ENCODE data around the gene CD80. TPM values are rescaled to one million over a fixed set of nuclear protein-coding genes. Genes with fewer than 3 reads are reported as not detected.

The CD80 gene
- total RNA-seq = not detected in 2 replicates

GRCh38 chr3:119559441-119559963, at the start of gene CD80:
Gene CD80, minus strand, starts transcription at chr3:119559614. Its CDS starts 1,886 bp downstream, at chr3:119557728.

GRCh38 chr3:119597548-119598288, 38.3 kb upstream of the CD80 start, which contains the start of gene PLA1A:
Gene PLA1A, plus strand, starts transcription at chr3:119597885. Its CDS starts 29 bp downstream, at chr3:119597914.

GRCh38 chr3:119579366-119580066, 20.1 kb upstream of the CD80 start, which contains the start of gene ADPRH:
Gene ADPRH, plus strand, starts transcription at chr3:119579492. Its CDS starts 2,678 bp downstream, at chr3:119582170.

GRCh38 chr3:119498186-119499011, 61.0 kb downstream of the CD80 start, which contains the start of gene TIMMDC1:
Gene TIMMDC1, plus strand, starts transcription at chr3:119498547. Its CDS starts 187 bp downstream, at chr3:119498734.

Other genes with a start within 250 kb of the CD80 start
- 80.6 and 99.4 TPM in 2 replicates for gene TMEM39A, start 96.0 kb downstream of the CD80 start, total RNA-seq
- 21.4 and 22.2 TPM in 2 replicates for gene POGLUT1, start 90.7 kb downstream of the CD80 start, total RNA-seq
- 59.0 and 65.6 TPM in 2 replicates for gene TIMMDC1, start 61.1 kb downstream of the CD80 start, total RNA-seq
- gene ADPRH, start 19.9 kb upstream of the CD80 start, total RNA-seq = 4.5 and 4.8 TPM in 2 replicates
- 0.13 and 0.30 TPM in 2 replicates for gene PLA1A, start 38.3 kb upstream of the CD80 start, total RNA-seq
- 0.23 and 0.33 TPM in 2 replicates for gene POPDC2, start 101.0 kb upstream of the CD80 start, total RNA-seq
- 18.1 TPM in 2 replicates for gene COX17, start 117.8 kb upstream of the CD80 start, total RNA-seq
- gene CFAP91, start 143.4 kb upstream of the CD80 start, total RNA-seq = 0.59 and 0.72 TPM in 2 replicates
- 0.20 and 0.23 TPM in 2 replicates for gene NR1I2, start 222.5 kb upstream of the CD80 start, total RNA-seq

Measured in smooth muscle cell of the pulmonary artery (primary cell).